ENCODE results near the gene MYMK.

The MYMK gene

GRCh38 chr9:133477992-133478850 is 46.5 kb downstream of the MYMK start:
- DNase-seq = no peak

GRCh38 chr9:133477461-133477860 is 47.3 kb downstream of the MYMK start:
- no peak for DNase-seq

GRCh38 chr9:133476941-133477340 is 47.8 kb downstream of the MYMK start:
- DNase-seq = no peak

- no peak for DNase-seq
Observed at GRCh38 chr9:133476036-133476931, 48.5 kb downstream of the MYMK start.

GRCh38 chr9:133475292-133476012 is 49.3 kb downstream of the MYMK start:
- no peak for DNase-seq

GRCh38 chr9:133474853-133475252 is 49.9 kb downstream of the MYMK start:
- no peak for DNase-seq

- no peak for DNase-seq
Observed at GRCh38 chr9:133474215-133474614, 50.5 kb downstream of the MYMK start.

GRCh38 chr9:133473743-133474142 is 51.0 kb downstream of the MYMK start:
- no peak for DNase-seq

GRCh38 chr9:133472753-133473378 is 51.9 kb downstream of the MYMK start:
- DNase-seq = no peak

- DNase-seq = no peak
Observed at GRCh38 chr9:133472277-133472645, 52.5 kb downstream of the MYMK start.

GRCh38 chr9:133471551-133472276 is 53.0 kb downstream of the MYMK start:
- no peak for DNase-seq

GRCh38 chr9:133470988-133471387 is 53.8 kb downstream of the MYMK start:
- DNase-seq = no peak

- DNase-seq = no peak
Observed at GRCh38 chr9:133470427-133470924, 54.3 kb downstream of the MYMK start.

- DNase-seq = no peak
Observed at GRCh38 chr9:133468777-133469421, 55.9 kb downstream of the MYMK start.

- no peak for DNase-seq
Observed at GRCh38 chr9:133468374-133468773, 56.4 kb downstream of the MYMK start.

GRCh38 chr9:133467101-133467500 is 57.7 kb downstream of the MYMK start:
- no peak for DNase-seq

GRCh38 chr9:133465984-133466383 is 58.8 kb downstream of the MYMK start:
- no peak for DNase-seq

- DNase-seq = no peak
Observed at GRCh38 chr9:133464638-133465037, 60.1 kb downstream of the MYMK start.

Data from NCI-H1436 (cell line).